Neural progenitor cell (in vitro differentiated cells): ENCODE results near the gene ADCY5. TPM values are rescaled to one million over a fixed set of nuclear protein-coding genes. Genes with fewer than 3 reads are reported as not detected.
A peak's percentile ranks its signal among the peaks of the same experiment; 100 is the strongest.

Experiments
- DNase-seq: peaks from one replicate; pipeline ENCODE4 v3.0.0-alpha.2; 2016; ENCODE audit warnings: low spot score
- H2AFZ ChIP-seq: fragments of 200-600 bp; sonication (generic); replicated peaks from 2 replicates; pipeline ENCODE4 v1.6.1; 2016; ENCODE audit warnings: antibody characterized with exemption
- H3F3A ChIP-seq: fragments of 200-600 bp; sonication (generic); 2 replicates; pipeline ENCODE4 v1.6.1; 2016; ENCODE audit warnings: antibody characterized with exemption, low read depth
- H3K27ac ChIP-seq: fragments of 200-600 bp; sonication (generic); 2 replicates; pipeline ENCODE4 v1.5.1; 2016; ENCODE audit warnings: mild to moderate bottlenecking
- H3K27me3 ChIP-seq: fragments of 200-600 bp; sonication (generic); 2 replicates; pipeline ENCODE4 v1.6.1; 2016; ENCODE audit warnings: mild to moderate bottlenecking, moderate library complexity
- H3K36me3 ChIP-seq: fragments of 200-600 bp; sonication (generic); 2 replicates; pipeline ENCODE4 v1.5.1; 2016
- H3K4me1 ChIP-seq: fragments of 200-600 bp; sonication (generic); 2 replicates; pipeline ENCODE4 v1.6.1; 2016; ENCODE audit warnings: mixed run types
- H3K4me2 ChIP-seq: fragments of 200-600 bp; sonication (generic); 2 replicates; pipeline ENCODE4 v1.6.1; 2016
- H3K4me3 ChIP-seq: fragments of 200-600 bp; sonication (generic); 2 replicates; pipeline ENCODE4 v1.5.1; 2016
- H3K79me2 ChIP-seq: fragments of 200-600 bp; sonication (generic); 2 replicates; pipeline ENCODE4 v1.6.1; 2016; ENCODE audit warnings: low read depth
- H3K9ac ChIP-seq: fragments of 200-600 bp; sonication (generic); 2 replicates; pipeline ENCODE4 v1.6.1; 2016
- H3K9me3 ChIP-seq: fragments of 200-600 bp; sonication (generic); 2 replicates; pipeline ENCODE4 v1.5.1; 2016; ENCODE audit warnings: low read depth
- H4K20me1 ChIP-seq: fragments of 200-600 bp; sonication (generic); 2 replicates; pipeline ENCODE4 v1.6.1; 2016; ENCODE audit warnings: low read depth
- H3K27ac Mint-ChIP-seq: 3 replicates; pipeline ENCODE4 v1.8.0; 2021; ENCODE audit warnings: mixed read lengths
- H3K27me3 Mint-ChIP-seq: 2 replicates; pipeline ENCODE4 v1.8.0; 2022; ENCODE audit warnings: low read depth, mild to moderate bottlenecking, inconsistent platforms, moderate library complexity, mixed read lengths; ENCODE audit not compliant: insufficient read depth
- H3K36me3 Mint-ChIP-seq: 3 replicates; pipeline ENCODE4 v1.8.0; 2021; ENCODE audit warnings: mixed read lengths
- H3K4me1 Mint-ChIP-seq: 3 replicates; pipeline ENCODE4 v1.8.0; 2021; ENCODE audit warnings: mixed read lengths
- H3K4me3 Mint-ChIP-seq: 3 replicates; pipeline ENCODE4 v1.8.0; 2021; ENCODE audit warnings: mild to moderate bottlenecking, moderate library complexity, mixed read lengths
- H3K9me3 Mint-ChIP-seq: 3 replicates; pipeline ENCODE4 v1.8.0; 2020; ENCODE audit warnings: mixed read lengths
- EZH2 ChIP-seq: fragments of 200-600 bp; sonication (generic); IDR thresholded peaks from 2 replicates; pipeline ENCODE4 v1.6.1; 2017; ENCODE audit warnings: antibody characterized with exemption, mild to moderate bottlenecking, moderate library complexity
- EZH2phosphoT487 ChIP-seq: fragments of 200-600 bp; sonication (generic); IDR thresholded peaks from 2 replicates; pipeline ENCODE4 v1.6.1; 2017; ENCODE audit warnings: antibody characterized with exemption
- total RNA-seq: library from RNA; depleted of rRNA; stranded (reverse); fragments of >200 nt; gene quantifications from 2 replicates; pipeline ENCODE4 v1.2.3, GENCODE V29; 2015; ENCODE audit warnings: low replicate concordance
- TF ChIP-seq, protein P1 (sequence below): fragments of 200-600 bp; sonication (generic); IDR thresholded peaks from 2 replicates; pipeline ENCODE4 v1.5.1; 2017; ENCODE audit warnings: antibody characterized with exemption, mild to moderate bottlenecking

The ADCY5 gene
- total RNA-seq, 1 donor from 2014 or later: 1.6 TPM

DNA sequence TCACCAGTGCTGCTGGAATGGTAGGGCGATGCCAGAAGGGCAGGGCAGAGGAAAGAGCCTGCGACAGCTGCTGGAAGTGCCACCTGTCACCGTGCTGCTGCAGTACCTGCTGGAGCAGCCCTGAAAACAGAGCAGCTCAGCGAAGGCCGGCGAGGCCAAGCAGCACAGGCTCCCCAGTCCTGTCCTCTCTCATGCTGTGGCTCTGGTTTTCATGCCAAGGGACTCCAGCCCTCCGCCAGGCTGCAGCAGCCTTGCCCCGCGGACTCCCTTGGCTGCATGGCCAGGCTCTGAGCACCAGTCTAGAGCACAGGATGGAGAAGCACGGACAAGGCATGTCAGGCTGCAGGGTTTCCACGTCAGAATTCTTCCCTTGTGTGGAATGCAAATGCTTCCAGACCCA lies 43.9 kb downstream of the ADCY5 start:
- H2AFZ ChIP-seq: no peak overlapping the region
- no peaks in the 10 kb centered on the region for H3K27me3 ChIP-seq
- peaks cover 7% of the 10 kb centered on the region for H3K4me1 ChIP-seq
- Mint-ChIP-seq H3K4me1 (peaks cover 4% of the 10 kb centered on the region), H3K27me3 (no peaks in the 10 kb centered on the region), H3K36me3 (no peaks in the 10 kb centered on the region), H3K27ac (no peak overlapping the region), H3K9me3 (no peaks in the 10 kb centered on the region), H3K4me3 (no peak overlapping the region)
- H3K9me3 ChIP-seq: no peaks in the 10 kb centered on the region
- H3K27ac ChIP-seq: no peak overlapping the region
- H3K9ac ChIP-seq: no peak overlapping the region
- DNase-seq: no peak
- no peaks in the 10 kb centered on the region for H3F3A ChIP-seq
- no peaks in the 10 kb centered on the region for H4K20me1 ChIP-seq
- no peaks in the 10 kb centered on the region for H3K79me2 ChIP-seq
- no peak overlapping the region for H3K4me3 ChIP-seq
- TF ChIP-seq EZH2phosphoT487 (no peak), EZH2 (no peak)
- TF ChIP-seq, protein P1, sequence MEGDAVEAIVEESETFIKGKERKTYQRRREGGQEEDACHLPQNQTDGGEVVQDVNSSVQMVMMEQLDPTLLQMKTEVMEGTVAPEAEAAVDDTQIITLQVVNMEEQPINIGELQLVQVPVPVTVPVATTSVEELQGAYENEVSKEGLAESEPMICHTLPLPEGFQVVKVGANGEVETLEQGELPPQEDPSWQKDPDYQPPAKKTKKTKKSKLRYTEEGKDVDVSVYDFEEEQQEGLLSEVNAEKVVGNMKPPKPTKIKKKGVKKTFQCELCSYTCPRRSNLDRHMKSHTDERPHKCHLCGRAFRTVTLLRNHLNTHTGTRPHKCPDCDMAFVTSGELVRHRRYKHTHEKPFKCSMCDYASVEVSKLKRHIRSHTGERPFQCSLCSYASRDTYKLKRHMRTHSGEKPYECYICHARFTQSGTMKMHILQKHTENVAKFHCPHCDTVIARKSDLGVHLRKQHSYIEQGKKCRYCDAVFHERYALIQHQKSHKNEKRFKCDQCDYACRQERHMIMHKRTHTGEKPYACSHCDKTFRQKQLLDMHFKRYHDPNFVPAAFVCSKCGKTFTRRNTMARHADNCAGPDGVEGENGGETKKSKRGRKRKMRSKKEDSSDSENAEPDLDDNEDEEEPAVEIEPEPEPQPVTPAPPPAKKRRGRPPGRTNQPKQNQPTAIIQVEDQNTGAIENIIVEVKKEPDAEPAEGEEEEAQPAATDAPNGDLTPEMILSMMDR: no peak
- H3K36me3 ChIP-seq: no peaks in the 10 kb centered on the region
- no peak overlapping the region for H3K4me2 ChIP-seq

DNA sequence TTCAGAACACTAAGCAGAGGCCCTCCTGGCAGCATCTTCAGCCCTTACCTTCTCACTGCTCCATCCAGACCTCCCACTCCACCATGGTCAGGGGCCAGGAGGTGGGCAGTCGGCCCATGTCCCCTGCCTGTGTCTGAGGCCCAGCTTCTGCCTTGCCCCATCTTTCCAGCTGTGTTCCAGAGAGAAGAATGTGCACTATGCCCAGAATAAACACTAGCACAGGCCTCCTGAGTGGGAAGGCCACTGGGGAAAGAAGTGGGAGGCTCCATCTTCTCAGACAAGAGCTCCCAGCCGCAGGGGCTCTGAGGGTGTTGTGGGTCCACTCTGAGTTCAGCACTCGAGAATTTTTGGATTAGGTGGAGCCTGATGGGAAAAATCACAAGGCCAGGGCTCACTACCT lies 44.5 kb downstream of the ADCY5 start:
- Histone ChIP-seq H4K20me1 (no peaks in the 10 kb centered on the region), H3K4me1 (peaks cover under 1% of the 10 kb centered on the region), H3K27ac (no peak overlapping the region), H3K9me3 (no peaks in the 10 kb centered on the region), H3K4me2 (no peak overlapping the region), H3K4me3 (no peak overlapping the region), H2AFZ (no peak overlapping the region), H3K79me2 (no peaks in the 10 kb centered on the region), H3K36me3 (no peaks in the 10 kb centered on the region), H3F3A (no peaks in the 10 kb centered on the region), H3K9ac (no peak overlapping the region), H3K27me3 (no peaks in the 10 kb centered on the region)
- Mint-ChIP-seq H3K4me1 (no peaks in the 10 kb centered on the region), H3K36me3 (no peaks in the 10 kb centered on the region), H3K27me3 (no peaks in the 10 kb centered on the region), H3K27ac (peak overlapping the region; percentile 71), H3K9me3 (no peaks in the 10 kb centered on the region), H3K4me3 (no peak overlapping the region)
- no peak for TF ChIP-seq EZH2phosphoT487
- TF ChIP-seq, protein P1: no peak
- TF ChIP-seq EZH2: no peak
- DNase-seq: no peak

DNA sequence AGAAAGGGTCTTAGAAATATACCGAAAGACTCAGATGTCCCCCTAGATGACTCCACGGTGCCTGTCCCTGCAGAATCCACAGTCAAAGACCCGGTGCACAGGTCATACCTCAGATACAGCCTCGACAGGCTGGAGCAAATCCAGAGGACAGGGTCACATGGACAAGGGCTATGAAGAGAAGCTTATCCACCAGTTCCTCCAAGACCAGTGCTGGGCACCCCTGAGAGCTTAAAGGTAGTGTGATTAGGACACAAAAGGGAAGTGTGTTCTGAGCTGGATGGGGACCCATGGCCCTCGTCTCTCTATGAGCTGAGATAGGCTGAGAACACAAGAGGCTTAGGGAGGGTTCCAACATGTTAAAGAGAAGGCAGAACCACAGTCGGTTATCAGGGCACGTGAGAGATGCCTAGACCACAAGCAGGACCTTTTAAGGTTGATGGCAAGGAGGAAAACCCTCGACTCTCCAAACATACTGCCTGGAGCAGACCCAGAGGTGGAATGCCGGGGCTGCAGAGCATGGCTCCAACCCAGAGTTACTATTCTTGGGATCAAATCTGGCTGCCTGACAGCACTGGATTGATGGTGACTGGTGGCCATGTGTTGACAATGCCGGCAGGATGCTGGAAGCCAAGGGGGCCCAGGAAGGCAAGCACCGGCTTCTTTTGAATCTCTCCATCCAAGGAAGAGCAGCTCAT lies 46.9 kb downstream of the ADCY5 start:
- H3K9me3 Mint-ChIP-seq: no peaks in the 10 kb centered on the region
- no peaks in the 10 kb centered on the region for H3K27me3 ChIP-seq
- H4K20me1 ChIP-seq: no peaks in the 10 kb centered on the region
- H3K4me1 ChIP-seq: no peaks in the 10 kb centered on the region
- H3K27me3 Mint-ChIP-seq: no peaks in the 10 kb centered on the region
- no peak overlapping the region for H3K9ac ChIP-seq
- H3K36me3 ChIP-seq: no peaks in the 10 kb centered on the region
- no peak overlapping the region for H3K27ac ChIP-seq
- no peaks in the 10 kb centered on the region for H3K4me1 Mint-ChIP-seq
- no peak for DNase-seq
- no peaks in the 10 kb centered on the region for H3K79me2 ChIP-seq
- no peaks in the 10 kb centered on the region for H3K36me3 Mint-ChIP-seq
- no peaks in the 10 kb centered on the region for H3K9me3 ChIP-seq
- no peaks in the 10 kb centered on the region for H3F3A ChIP-seq
- no peak overlapping the region for H3K27ac Mint-ChIP-seq
- no peak overlapping the region for H2AFZ ChIP-seq
- no peak overlapping the region for H3K4me3 Mint-ChIP-seq
- no peak overlapping the region for H3K4me2 ChIP-seq
- no peak overlapping the region for H3K4me3 ChIP-seq
- TF ChIP-seq EZH2 (no peak), EZH2phosphoT487 (no peak)
- TF ChIP-seq, protein P1: no peak
